Urinary bladder (tissue), 4 donors: ENCODE measurements around the gene MAPKAPK3. TPM values are rescaled to one million over a fixed set of nuclear protein-coding genes. Genes with fewer than 3 reads are reported as not detected.
"Not testable (repeated sequence)": the region's sequence is repeated elsewhere in the genome, so short reads cannot be mapped to it uniquely, and the experiment has no call there.

Experiments
- DNase-seq: peaks from one replicate; pipeline ENCODE4 v3.0.0-alpha.2; 2015; ENCODE audit errors: extremely low spot score
- H3K27ac ChIP-seq: one replicate; pipeline ENCODE4 v1.5.1; 2013; ENCODE audit warnings: low read depth, mild to moderate bottlenecking, moderate library complexity
- H3K36me3 ChIP-seq: one replicate; pipeline ENCODE4 v1.6.1; 2013; ENCODE audit warnings: mild to moderate bottlenecking, moderate library complexity; ENCODE audit not compliant: insufficient read depth
- H3K4me1 ChIP-seq: one replicate; pipeline ENCODE4 v1.6.1; 2013; ENCODE audit warnings: mild to moderate bottlenecking, moderate library complexity; ENCODE audit not compliant: insufficient read depth
- H3K4me3 ChIP-seq: one replicate; pipeline ENCODE4 v1.5.1; 2013; ENCODE audit warnings: low read depth, low read length
- WGBS: extraction: QIAGEN DNeasy Blood & Tissue Kit; methylation state at CpG from one replicate; pipeline ENCODE4 v1.1.7; 2013; 5-methylcytosine and 5-hydroxymethylcytosine counted together
- polyA plus RNA-seq: library from polyadenylated mRNA; stranded (reverse); fragments of 200-250 nt; gene quantifications from one replicate; pipeline ENCODE4 v1.2.3, GENCODE V29; 2013
- total RNA-seq: library from RNA; depleted of rRNA; stranded (reverse); fragments of >200 nt; gene quantifications from one replicate; pipeline ENCODE4 v1.2.3, GENCODE V29; 2014
- donor health status: healthy with polysubstance abuse.
- donor health status: healthy.

Gene MAPKAPK3
- total and polyA plus RNA-seq, 2 donors: 20.5 to 23.0 TPM

DNA sequence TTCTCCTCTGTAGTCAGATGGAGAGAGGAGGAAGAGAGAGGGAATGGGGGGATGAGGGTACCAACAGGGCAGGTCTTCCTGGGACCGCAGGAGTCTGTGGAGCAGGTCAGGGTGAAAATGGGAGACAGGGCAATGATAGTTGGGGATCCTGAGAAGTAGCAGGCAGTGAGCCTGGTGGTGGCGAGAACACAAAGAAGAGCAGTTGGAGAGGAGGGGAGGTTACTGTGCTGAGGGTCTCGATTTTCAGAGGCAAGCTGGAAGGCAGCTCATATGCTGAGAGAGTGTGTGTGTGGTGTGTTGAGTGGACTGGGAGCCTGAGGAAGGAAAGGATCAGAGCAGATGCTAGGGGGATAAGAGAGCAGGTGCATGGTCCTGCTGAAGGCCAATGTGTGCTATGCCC, 55.7 kb downstream of the MAPKAPK3 start:
- Histone ChIP-seq H3K4me1 (peaks cover 2% of the 10 kb centered on the region), H3K36me3 (no peaks in the 10 kb centered on the region), H3K4me3 (no peak overlapping the region), H3K27ac (no peak overlapping the region)
- no peak for DNase-seq
- 87% methylated on average over 3 of the region's 3 CpGs for WGBS

DNA sequence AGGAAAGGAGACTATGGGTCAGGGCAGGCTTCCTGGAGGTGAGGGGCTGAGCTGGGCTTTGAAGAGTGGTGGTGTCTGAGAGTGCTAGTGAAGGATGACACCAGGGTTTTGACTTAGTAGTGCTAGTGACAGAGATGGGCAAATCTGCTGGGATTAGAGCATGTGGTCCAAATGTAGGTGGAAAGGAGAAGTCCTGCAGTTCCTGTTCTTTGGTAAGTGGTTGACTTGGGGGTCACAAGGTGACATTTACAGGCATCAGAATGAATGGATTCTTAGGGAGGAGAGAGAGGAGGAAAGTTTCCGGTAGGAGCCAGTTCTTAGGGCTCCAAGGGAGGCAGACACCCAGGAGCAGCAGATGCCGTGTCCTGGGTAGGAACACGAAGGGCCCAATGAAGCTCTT, 57.0 kb downstream of the MAPKAPK3 start:
- no peak overlapping the region for H3K27ac ChIP-seq
- DNase-seq: no peak
- no peak overlapping the region for H3K4me3 ChIP-seq
- H3K36me3 ChIP-seq: no peaks in the 10 kb centered on the region
- WGBS: 31% methylated on average over 3 of the region's 3 CpGs
- peaks cover 2% of the 10 kb centered on the region for H3K4me1 ChIP-seq

DNA sequence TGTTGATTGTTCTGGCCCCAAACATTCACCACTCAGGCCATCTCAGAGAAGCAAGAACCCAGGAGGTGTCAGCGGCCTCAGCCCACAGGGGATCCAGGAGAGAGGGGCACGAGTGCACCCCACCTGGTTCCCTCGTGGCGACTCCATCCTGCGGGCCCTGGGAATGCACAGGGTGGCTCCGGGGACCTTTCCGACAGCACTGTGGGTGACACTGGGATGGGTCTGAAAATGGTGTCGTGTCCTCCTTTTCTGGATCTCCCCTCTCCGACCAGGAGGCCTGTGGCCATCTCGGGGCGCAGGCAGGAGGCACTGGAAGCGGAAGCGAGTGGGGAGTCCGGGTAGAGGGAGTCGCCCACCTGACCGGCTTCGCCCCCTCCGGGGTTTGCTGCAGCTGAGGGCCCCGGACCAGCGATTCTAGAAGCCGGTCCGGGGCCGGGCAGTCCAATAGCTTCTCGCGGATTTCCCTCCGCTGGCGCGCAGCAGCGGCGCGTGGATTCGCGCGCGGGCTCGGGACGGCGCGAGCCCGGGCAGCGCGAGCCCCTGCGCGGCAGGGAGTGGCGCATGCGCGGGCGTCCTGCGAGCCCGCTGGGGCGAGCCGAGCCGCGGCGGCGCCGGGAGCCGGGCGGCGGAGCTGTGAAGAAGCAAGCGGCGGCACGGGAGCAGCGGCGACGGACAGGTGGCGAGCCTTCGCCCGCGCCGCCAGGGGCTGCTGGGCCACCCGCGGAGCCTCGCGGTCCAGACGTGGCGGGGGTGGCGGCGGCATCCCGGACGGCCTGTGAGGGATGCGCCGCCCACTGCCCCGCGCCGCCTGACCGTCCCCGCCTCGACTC, 57.6 kb downstream of the MAPKAPK3 start, which contains the start of gene DOCK3:
TSS of gene DOCK3 (plus strand) at position 579 of the 830 bp plus-strand sequence. CDS start 337 bp downstream, outside the sequence.
- no peak for DNase-seq
- Histone ChIP-seq H3K36me3 (no peaks in the 10 kb centered on the region), H3K4me1 (peaks cover 2% of the 10 kb centered on the region), H3K4me3 (peak within 1 kb of the TSS; percentile 59), H3K27ac (no peak within 1 kb of the TSS)
- 2% methylated on average over 89 of the region's 89 CpGs for WGBS

DNA sequence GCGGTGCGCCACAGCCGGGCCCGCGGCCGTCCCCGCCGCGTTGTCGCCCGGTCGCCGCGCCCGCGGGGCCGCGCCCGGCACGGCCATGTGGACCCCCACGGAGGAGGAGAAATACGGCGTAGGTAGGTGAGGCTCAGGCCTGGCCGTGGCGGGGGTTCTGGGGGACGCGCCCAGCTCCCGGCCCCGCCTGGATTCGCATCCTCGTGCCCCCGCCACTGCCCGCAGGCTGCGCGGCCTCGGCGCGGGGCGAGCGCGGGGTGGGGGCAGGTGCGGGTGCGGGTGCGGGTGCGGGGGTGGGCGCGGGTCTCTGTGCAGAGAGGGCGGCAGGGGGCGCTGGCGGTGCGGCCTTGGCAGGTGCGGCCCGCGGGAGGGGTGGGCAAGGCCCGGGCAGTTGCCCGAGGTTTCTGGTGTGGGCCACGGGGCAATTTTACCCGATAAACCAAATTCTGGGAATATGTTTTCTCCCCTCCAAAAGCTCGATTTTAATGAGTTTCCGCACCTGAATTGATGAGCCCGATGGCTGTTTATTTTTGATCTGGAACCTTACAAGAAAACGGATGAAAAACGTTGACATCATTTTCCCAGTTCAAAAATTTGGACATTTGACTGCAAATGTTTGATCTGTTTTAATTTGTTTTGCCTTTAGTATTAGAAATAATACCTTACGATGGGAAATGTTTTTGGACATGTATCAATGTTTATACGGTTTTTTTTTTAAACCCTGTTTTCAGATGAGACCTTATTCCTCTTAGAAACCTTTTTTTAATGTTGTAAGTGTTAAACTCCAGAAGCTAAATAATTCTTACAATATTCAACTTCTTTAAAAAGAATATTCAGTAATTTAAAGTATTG, 58.5 kb downstream of the MAPKAPK3 start:
- 2% methylated on average over 65 of the region's 65 CpGs for WGBS
- no peak overlapping the region for H3K27ac ChIP-seq
- no peak for DNase-seq
- no peaks in the 10 kb centered on the region for H3K36me3 ChIP-seq
- H3K4me3 ChIP-seq: peak overlapping the region; percentile 59
- peaks cover 2% of the 10 kb centered on the region for H3K4me1 ChIP-seq

- H3K27ac ChIP-seq: no peak overlapping the region
- H3K36me3 ChIP-seq: no peaks in the 10 kb centered on the region
- DNase-seq: no peak
- WGBS: 79% methylated on average over 7 of the region's 7 CpGs
- no peak overlapping the region for H3K4me3 ChIP-seq
- H3K4me1 ChIP-seq: peaks cover 2% of the 10 kb centered on the region
Measured at GRCh38 chr3:50676031-50676705, 59.2 kb downstream of the MAPKAPK3 start.

DNA sequence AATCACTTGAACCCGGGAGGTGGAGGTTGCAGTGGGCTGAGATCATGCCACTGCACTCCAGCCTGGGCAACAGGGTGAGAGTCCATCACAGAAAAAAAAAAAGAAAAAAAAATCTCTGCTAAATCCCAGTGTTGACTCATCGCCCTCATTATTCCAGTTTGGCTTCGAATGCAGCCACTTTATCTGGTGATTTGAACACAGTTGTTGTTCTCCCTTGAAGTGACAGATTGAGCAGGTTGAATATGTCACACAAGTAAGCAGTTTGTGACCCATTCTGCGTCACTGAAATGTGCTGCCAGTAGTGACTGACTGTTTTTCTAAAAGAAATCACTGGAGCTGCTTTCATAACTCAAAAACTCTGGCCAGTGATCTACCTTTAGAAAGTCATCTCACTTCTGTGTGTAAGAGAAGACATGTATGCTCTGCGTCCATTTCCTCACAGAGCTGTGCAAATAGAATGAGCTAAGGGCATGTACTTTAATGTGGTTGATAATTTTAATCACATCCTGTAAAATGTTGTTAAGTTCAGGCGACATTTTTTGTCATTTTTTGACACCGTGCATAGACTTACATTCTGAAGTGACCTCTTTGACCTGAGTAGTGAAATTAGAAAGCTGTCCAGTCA, 70.3 kb downstream of the MAPKAPK3 start:
- H3K27ac ChIP-seq: no peak overlapping the region
- no peak for DNase-seq
- no peak overlapping the region for H3K4me3 ChIP-seq
- H3K4me1 ChIP-seq: no peaks in the 10 kb centered on the region
- no peaks in the 10 kb centered on the region for H3K36me3 ChIP-seq
- WGBS: 69% methylated on average over 7 of the region's 7 CpGs

- H3K27ac ChIP-seq: no peak overlapping the region
- H3K4me3 ChIP-seq: no peak overlapping the region
- no peaks in the 10 kb centered on the region for H3K36me3 ChIP-seq
- no peak for DNase-seq
- no peaks in the 10 kb centered on the region for H3K4me1 ChIP-seq
- WGBS: 89% methylated on average over 2 of the region's 2 CpGs
Measured at GRCh38 chr3:50687916-50688315, 71.0 kb downstream of the MAPKAPK3 start.

DNA sequence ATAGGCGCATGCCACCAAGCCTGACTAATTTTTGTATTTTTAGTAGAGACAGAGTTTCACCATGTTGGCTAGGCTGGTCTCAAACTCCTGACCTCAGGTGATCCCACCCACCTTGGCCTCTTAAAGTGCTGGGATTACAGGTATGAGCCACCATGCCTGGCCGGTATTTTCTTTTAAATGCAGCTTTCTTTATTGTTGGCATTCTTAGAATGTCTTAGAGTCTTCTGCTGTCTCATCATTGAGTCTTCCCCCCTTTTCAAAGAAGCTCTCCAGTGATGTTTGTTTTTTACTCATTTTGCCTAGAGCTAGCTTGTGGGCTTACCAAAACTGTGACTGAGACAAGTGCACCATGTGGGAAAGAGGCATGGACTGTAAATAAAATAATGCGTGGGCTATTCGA, 71.7 kb downstream of the MAPKAPK3 start:
- not testable (repeated sequence) for H3K27ac ChIP-seq, DNase-seq, H3K36me3 ChIP-seq, H3K4me3 ChIP-seq, H3K4me1 ChIP-seq
- 89% methylated on average over 4 of the region's 4 CpGs for WGBS

DNA sequence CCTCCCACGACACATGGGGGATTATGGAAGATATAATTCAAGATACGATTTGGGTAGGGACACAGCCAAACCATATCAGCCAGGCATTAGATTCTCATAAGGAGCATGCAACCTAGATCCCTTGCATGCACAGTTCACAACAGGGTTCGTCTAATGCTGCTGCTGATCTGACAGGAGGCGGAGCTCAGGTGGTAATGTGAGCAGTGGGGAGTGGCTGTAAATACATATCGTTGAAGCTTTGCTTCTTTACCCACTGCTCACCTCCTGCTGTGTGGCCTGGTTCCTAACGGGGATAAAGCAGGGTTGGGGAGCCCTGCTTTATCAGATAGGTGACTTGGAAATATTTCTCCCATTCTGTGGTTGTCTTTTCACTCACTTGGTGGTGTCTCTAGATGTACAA, 72.6 kb downstream of the MAPKAPK3 start:
- H3K27ac ChIP-seq: no peak overlapping the region
- no peaks in the 10 kb centered on the region for H3K36me3 ChIP-seq
- H3K4me3 ChIP-seq: no peak overlapping the region
- 36% methylated on average over 6 of the region's 6 CpGs for WGBS
- DNase-seq: no peak
- no peaks in the 10 kb centered on the region for H3K4me1 ChIP-seq

GRCh38 chr3:50695031-50695430, 78.1 kb downstream of the MAPKAPK3 start:
- WGBS: 79% methylated on average over 2 of the region's 2 CpGs
- DNase-seq: no peak
- H3K36me3 ChIP-seq: no peaks in the 10 kb centered on the region
- H3K4me3 ChIP-seq: no peak overlapping the region
- no peak overlapping the region for H3K27ac ChIP-seq
- H3K4me1 ChIP-seq: no peaks in the 10 kb centered on the region

DNA sequence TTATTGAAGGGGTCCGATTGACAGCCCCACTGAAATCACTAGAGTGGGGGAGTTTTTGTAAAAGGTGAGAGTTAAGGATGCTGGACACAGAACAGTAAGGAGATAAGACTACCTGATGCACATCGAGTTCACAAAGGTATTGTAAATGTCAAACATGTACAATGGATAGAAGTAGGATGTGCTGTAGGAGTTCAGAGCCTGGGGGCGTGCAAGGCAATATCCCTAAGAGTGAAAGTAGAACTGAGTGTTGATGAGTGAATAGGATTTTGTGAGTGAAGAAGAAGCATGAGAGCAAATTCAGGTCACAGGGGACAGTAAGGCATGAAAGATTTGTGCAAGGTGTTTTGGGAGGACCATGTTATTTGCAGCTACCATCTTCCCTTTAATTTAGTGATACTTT, 79.3 kb downstream of the MAPKAPK3 start:
- Histone ChIP-seq H3K27ac (no peak overlapping the region), H3K4me3 (no peak overlapping the region), H3K4me1 (no peaks in the 10 kb centered on the region), H3K36me3 (no peaks in the 10 kb centered on the region)
- no peak for DNase-seq
- WGBS: 90% methylated on average over 3 of the region's 3 CpGs

GRCh38 chr3:50698269-50698668, 81.3 kb downstream of the MAPKAPK3 start:
- no peak overlapping the region for H3K4me3 ChIP-seq
- H3K4me1 ChIP-seq: no peaks in the 10 kb centered on the region
- no peaks in the 10 kb centered on the region for H3K36me3 ChIP-seq
- WGBS: 96% methylated on average over 2 of the region's 2 CpGs
- no peak overlapping the region for H3K27ac ChIP-seq
- DNase-seq: no peak
